Astrocyte of the cerebellum (primary cell): ENCODE results near the gene ITGAL.

Source experiments
- DNase-seq: peaks from one replicate; pipeline ENCODE4 v3.0.0-alpha.2; 2011; ENCODE audit warnings: low read depth
- H3K4me3 ChIP-seq: 2 replicates; pipeline ENCODE4 v1.5.1; 2011; ENCODE audit warnings: mild to moderate bottlenecking, low read depth, low read length, moderate library complexity
- in situ Hi-C: cut with HindIII; loops from 2 replicates; pipeline ENCODE4 v1.10.0; 2017; ENCODE audit warnings: low sequenced_read_pairs
- TF ChIP-seq, protein P1 (sequence below): IDR thresholded peaks from 2 replicates; pipeline ENCODE4 v1.5.1; 2012; ENCODE audit warnings: low read length, low read depth, moderate library complexity, mild to moderate bottlenecking; ENCODE audit errors: missing control alignments

The ITGAL gene

DNA sequence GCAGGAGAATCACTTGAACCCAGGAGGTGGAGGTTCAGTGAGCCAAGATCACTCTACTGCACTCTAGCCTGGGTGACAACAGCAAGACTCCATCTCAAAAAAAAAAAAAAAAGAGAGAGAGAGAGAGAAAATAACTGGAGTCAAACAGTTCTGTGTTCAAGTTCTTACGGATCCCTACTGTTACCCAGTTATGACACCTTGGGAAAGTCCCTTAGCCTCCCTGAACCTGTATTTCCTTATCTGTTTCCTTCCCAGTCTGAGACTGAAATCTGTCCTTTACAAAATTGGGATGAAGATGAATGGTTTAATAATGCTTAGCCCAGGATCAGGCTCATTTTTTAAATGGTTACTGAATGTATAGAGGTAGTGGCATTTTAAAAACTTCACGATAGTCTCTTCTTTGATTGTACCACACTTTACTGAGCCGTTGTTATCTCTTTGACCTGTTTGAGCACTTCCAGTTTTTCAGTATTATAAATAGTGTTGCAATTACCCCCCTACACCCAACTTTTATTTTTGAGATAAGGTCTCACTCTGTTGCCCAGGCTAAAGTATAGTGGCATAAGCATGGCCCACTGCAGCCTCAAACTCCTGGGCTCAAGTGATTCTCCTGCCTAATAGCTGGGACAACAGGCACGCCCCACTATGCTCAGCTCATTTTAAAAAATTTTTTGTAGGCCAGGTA lies 36.7 kb downstream of the ITGAL start:
- H3K4me3 ChIP-seq, result no peak overlapping the region
- DNase-seq, result no peak
- in situ Hi-C loops, result no loop called here
- TF ChIP-seq, protein P1, sequence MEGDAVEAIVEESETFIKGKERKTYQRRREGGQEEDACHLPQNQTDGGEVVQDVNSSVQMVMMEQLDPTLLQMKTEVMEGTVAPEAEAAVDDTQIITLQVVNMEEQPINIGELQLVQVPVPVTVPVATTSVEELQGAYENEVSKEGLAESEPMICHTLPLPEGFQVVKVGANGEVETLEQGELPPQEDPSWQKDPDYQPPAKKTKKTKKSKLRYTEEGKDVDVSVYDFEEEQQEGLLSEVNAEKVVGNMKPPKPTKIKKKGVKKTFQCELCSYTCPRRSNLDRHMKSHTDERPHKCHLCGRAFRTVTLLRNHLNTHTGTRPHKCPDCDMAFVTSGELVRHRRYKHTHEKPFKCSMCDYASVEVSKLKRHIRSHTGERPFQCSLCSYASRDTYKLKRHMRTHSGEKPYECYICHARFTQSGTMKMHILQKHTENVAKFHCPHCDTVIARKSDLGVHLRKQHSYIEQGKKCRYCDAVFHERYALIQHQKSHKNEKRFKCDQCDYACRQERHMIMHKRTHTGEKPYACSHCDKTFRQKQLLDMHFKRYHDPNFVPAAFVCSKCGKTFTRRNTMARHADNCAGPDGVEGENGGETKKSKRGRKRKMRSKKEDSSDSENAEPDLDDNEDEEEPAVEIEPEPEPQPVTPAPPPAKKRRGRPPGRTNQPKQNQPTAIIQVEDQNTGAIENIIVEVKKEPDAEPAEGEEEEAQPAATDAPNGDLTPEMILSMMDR, result no peak

DNA sequence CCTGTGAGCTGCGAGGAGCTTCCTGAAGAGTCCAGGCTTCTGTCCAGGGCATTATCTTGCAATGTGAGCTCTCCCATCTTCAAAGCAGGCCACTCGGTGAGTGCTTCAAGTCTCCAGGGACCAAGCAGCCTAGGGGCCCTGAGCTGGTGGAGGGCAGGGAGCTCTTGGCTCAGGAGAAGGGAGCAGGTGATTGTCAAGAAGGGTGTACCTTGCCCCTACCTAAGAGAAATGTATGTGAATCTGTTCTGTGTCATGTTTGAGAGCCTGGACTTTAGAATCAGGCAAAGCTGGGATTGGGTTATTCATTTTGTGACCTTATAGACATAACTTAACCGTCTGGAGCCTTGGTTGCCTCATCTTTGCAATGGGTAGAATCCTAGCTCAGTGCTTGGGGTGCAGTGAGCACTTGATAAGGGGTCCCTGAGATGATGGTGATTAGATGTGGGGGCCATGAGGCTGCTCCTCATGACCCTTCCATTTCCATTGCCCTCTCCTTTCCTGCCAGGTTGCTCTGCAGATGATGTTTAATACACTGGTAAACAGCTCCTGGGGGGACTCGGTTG lies 37.9 kb downstream of the ITGAL start:
- no peak overlapping the region for H3K4me3 ChIP-seq
- in situ Hi-C loops, result no loop called here
- no peak for DNase-seq
- TF ChIP-seq, protein P1, result no peak

DNA sequence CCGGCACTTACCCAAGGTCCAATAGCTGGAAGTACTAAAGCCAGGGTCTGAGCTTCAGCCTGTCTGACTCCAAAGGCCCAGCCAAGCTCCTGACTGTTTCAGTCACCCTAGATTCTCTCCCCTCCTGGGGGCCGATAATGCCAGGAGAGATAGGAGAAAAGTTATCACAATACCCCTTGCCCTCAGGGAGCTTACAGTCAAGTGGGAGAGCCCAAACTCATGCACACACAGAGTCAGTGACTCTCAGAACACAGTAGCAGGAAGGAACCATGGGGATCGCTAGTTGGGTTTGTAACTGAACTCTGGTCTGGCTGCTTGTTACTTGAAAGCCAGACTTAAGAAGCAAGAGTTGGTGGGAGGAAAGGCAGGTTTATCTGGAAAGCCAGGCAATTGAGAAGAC lies 39.0 kb downstream of the ITGAL start:
- H3K4me3 ChIP-seq, result no peak overlapping the region
- in situ Hi-C loops, result no loop called here
- no peak for DNase-seq
- TF ChIP-seq, protein P1, result no peak

DNA sequence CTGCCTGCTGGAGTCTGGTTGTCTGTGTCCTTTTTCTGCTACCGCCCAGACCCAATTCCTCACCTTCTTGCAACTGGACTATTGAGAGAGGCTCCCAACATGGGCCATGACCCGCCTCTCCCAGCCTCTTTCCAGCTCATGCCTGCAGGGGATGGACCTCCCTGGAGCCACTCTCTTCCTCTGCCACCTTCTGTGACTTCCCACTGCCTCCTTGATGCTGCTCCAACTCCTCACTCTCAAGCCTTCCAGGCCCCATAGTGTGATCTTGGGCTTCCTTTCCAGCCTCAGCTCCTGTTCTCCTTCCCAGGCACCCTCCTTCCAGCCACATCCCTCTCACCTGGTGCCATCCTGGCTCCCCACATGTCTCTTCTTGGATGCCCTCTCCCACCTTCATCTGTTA lies 42.7 kb downstream of the ITGAL start:
- TF ChIP-seq, protein P1, result no peak
- no peak for DNase-seq
- in situ Hi-C loops, result no loop called here
- H3K4me3 ChIP-seq, result no peak overlapping the region

DNA sequence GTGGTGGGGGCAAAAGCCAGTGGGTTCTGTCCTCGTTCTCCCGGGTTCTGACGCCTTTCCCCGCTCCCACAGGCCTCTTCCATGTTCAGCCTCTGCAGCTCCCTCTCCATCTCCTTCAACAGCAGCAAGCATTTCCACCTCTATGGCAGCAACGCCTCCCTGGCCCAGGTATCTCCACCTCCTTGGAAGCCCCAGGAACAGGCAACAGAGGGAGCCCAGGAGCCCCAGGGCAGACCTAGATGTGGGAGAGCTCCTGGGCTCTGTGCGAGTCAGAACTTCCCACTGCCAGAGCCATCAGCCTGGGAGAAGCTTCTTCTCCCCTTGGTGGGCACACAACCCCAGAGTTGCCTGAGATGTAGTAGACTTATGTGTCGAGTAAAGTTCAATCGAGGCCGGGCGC lies 46.0 kb downstream of the ITGAL start:
- TF ChIP-seq, protein P1, result no peak
- no peak for DNase-seq
- H3K4me3 ChIP-seq, result no peak overlapping the region
- in situ Hi-C loops, result no loop called here

DNA sequence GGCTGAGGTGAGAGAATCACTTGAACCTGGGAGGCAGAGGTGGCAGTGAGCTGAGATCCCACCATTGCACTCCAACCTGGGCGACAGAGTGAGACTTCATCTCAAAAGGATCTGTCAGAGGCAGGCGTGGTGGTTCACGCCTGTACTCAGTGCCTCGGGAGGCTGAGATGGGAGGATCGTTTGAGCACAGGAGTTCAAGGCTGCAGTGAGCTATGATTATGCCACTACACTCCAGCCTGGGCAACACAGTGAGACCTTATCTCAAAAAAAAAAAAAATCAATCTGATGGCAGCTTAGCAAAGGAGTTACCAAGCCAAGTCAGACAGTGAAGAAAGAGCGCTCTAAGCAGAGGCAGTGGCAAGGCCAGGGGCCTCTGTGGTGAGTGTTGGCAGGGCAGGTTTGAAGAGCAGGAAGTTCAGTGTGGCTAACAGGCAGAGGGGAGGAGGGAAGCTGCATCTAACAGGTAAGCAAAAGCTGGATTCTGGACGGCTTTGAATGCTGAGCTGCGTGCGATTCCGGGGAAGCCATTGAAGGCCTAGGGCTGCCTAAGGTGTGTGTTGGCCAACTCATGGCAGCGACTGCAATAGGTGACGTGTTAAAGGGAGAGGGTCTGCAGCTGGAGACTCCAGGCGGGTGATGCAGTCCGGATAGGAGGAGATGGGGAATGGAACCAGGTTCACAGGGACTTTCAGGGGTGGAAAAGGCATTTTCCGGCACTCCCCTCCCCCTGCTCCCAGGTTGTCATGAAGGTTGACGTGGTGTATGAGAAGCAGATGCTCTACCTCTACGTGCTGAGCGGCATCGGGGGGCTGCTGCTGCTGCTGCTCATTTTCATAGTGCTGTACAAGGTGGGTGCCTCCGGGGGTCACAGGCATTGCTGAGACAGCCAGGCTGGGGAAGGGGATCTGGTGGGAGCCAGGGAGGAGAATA lies 46.8 kb downstream of the ITGAL start:
- in situ Hi-C loops, result no loop called here
- H3K4me3 ChIP-seq, result no peak overlapping the region
- TF ChIP-seq, protein P1, result no peak
- DNase-seq, result no peak
